Measurements from ENCODE around the gene GFI1B. TPM values are rescaled to one million over a fixed set of nuclear protein-coding genes. Genes with fewer than 3 reads are reported as not detected.

GFI1B gene
- polyA plus RNA-seq (2012; ENCODE audit: insufficient read depth, insufficient read length, low read depth) = not detected

GRCh38 chr9:132978451-132979131, at the start of gene GFI1B:
GFI1B (plus strand) TSS chr9:132978694; CDS start chr9:132986679, 7,985 bp downstream.
- no peak within 1 kb of the TSS for H3K4me3 ChIP-seq (ENCODE audit: low read depth, low read length)
- peaks cover 59% of the 10 kb centered on the region for H3K27me3 ChIP-seq
- no peak for DNase-seq
- no peak for TF ChIP-seq CTCF (IDR thresholded peaks at IDR 0.05; ENCODE audit: low read depth, low read length)
- H3K9me3 ChIP-seq = no peaks in the 10 kb centered on the region
- no peaks in the 10 kb centered on the region for H3K4me1 ChIP-seq
- H3K36me3 ChIP-seq = no peaks in the 10 kb centered on the region

GRCh38 chr9:132931178-132931735, 47.2 kb upstream of the GFI1B start:
- Histone ChIP-seq H3K4me1 (no peaks in the 10 kb centered on the region), H3K36me3 (peaks cover under 1% of the 10 kb centered on the region; the same call in 1 of the 2 replicates), H3K4me3 (ENCODE audit: low read depth, low read length) (no peak overlapping the region), H3K9me3 (no peaks in the 10 kb centered on the region), H3K27me3 (no peaks in the 10 kb centered on the region)
- DNase-seq = no peak
- no peak for TF ChIP-seq CTCF (IDR thresholded peaks at IDR 0.05; ENCODE audit: low read depth, low read length)

GRCh38 chr9:132935026-132935425, 43.5 kb upstream of the GFI1B start:
- no peak for TF ChIP-seq CTCF (IDR thresholded peaks at IDR 0.05; ENCODE audit: low read depth, low read length)
- DNase-seq = no peak
- H3K4me3 ChIP-seq (ENCODE audit: low read depth, low read length) = no peak overlapping the region
- no peaks in the 10 kb centered on the region for H3K27me3 ChIP-seq
- H3K9me3 ChIP-seq = no peaks in the 10 kb centered on the region
- no peaks in the 10 kb centered on the region for H3K4me1 ChIP-seq
- no peaks in the 10 kb centered on the region for H3K36me3 ChIP-seq

- Histone ChIP-seq H3K9me3 (no peaks in the 10 kb centered on the region), H3K4me3 (ENCODE audit: low read depth, low read length) (no peak overlapping the region), H3K4me1 (no peaks in the 10 kb centered on the region), H3K36me3 (no peaks in the 10 kb centered on the region), H3K27me3 (no peaks in the 10 kb centered on the region)
- TF ChIP-seq CTCF (IDR thresholded peaks at IDR 0.05; ENCODE audit: low read depth, low read length) = no peak
- DNase-seq = no peak
Observed at GRCh38 chr9:132937463-132937901, 41.0 kb upstream of the GFI1B start.

DNA sequence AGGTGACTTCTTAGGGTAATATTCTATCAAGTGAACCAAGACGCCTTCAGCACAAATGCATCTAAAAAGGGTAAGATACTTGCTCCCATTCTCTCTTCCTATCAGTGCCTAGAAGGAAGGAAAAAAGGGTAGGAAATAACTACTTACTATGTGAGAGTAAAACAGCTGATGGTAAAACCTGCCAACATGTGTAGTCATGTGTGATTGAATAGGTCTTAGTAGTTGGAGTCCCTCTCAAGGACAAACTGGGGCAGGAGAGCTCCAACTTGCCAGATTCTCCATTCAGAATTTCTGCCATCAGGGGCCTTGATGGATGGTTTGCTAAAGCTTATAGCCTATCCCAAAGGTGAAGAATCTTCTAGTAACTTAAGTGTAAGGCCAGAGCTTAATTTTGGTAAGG, 39.3 kb upstream of the GFI1B start:
- no peaks in the 10 kb centered on the region for H3K27me3 ChIP-seq

More for the DNA sequence above, 39.3 kb upstream of the GFI1B start:
- TF ChIP-seq CTCF (IDR thresholded peaks at IDR 0.05; ENCODE audit: low read depth, low read length) = no peak
- DNase-seq = no peak
- H3K4me3 ChIP-seq (ENCODE audit: low read depth, low read length) = no peak overlapping the region
- H3K9me3 ChIP-seq = no peaks in the 10 kb centered on the region
- H3K4me1 ChIP-seq = no peaks in the 10 kb centered on the region
- no peaks in the 10 kb centered on the region; the same call in 1 of the 2 replicates for H3K36me3 ChIP-seq
